Left ventricle myocardium inferior (tissue), 1 donor: ENCODE results near the gene VEZT. TPM values are rescaled to one million over a fixed set of nuclear protein-coding genes. Genes with fewer than 3 reads are reported as not detected.

Experiments used
- DNase-seq: peaks from one replicate; pipeline ENCODE4 v3.0.0-alpha.2; 2020
- H3K27ac ChIP-seq: fragments of 200-600 bp; replicated peaks from 2 replicates; pipeline ENCODE4 v1.8.0; 2021
- H3K27me3 ChIP-seq: fragments of 200-600 bp; 2 replicates; pipeline ENCODE4 v1.8.0; 2021; ENCODE audit warnings: low read depth
- H3K36me3 ChIP-seq: fragments of 200-600 bp; 2 replicates; pipeline ENCODE4 v1.8.0; 2021
- H3K4me1 ChIP-seq: fragments of 200-600 bp; 2 replicates; pipeline ENCODE4 v1.8.0; 2021
- H3K4me3 ChIP-seq: fragments of 200-600 bp; 2 replicates; pipeline ENCODE4 v1.8.0; 2021; ENCODE audit warnings: mild to moderate bottlenecking, moderate library complexity
- H3K9me3 ChIP-seq: fragments of 200-600 bp; replicated peaks from 2 replicates; pipeline ENCODE4 v1.8.0; 2021
- CTCF ChIP-seq: fragments of 200-600 bp; IDR thresholded peaks from 2 replicates; pipeline ENCODE4 v1.8.0; 2021; ENCODE audit warnings: antibody characterized with exemption, mild to moderate bottlenecking, borderline replicate concordance
- intact Hi-C: fragments of 100-400 bp; cut with micrococcal nuclease; formaldehyde crosslinking; loops from one replicate; pipeline ENCODE4 v1.11.0; 2022
- total RNA-seq: library from RNA; stranded (reverse); fragmentation: NEBNext Ultra II Directional; extraction: Animal tissue kit (Norgen Biotek cat#: 25700); gene quantifications from one replicate; pipeline ENCODE4 v1.2.1, GENCODE V29; 2021
- donor health status: DM: no; HTN: yes; CAD: no; lungs with severe emphysema.

The VEZT gene
- total RNA-seq, 1 donor from 2014 or later, result 66.1 TPM

GRCh38 chr12:95213928-95214327 is 3.7 kb upstream of the VEZT start:
- Histone ChIP-seq H3K27me3 (no peaks in the 10 kb centered on the region), H3K9me3 (no peaks in the 10 kb centered on the region), H3K4me3 (no peak overlapping the region), H3K4me1 (peaks cover 49% of the 10 kb centered on the region), H3K36me3 (no peaks in the 10 kb centered on the region), H3K27ac (peak overlapping the region; percentile 37)
- no peak for DNase-seq
- intact Hi-C loops, result no loop called here
- no peak for TF ChIP-seq CTCF

- intact Hi-C loops, result no loop called here
- no peak for DNase-seq
- Histone ChIP-seq H3K36me3 (no peaks in the 10 kb centered on the region), H3K27me3 (no peaks in the 10 kb centered on the region), H3K27ac (peak overlapping the region; percentile 37), H3K4me1 (peaks cover 54% of the 10 kb centered on the region), H3K4me3 (no peak overlapping the region), H3K9me3 (no peaks in the 10 kb centered on the region)
- TF ChIP-seq CTCF, result no peak
These were observed 3.1 kb upstream of the VEZT start for GRCh38 chr12:95214466-95214865.

GRCh38 chr12:95215949-95216348 is 1.7 kb upstream of the VEZT start:
- DNase-seq, result no peak
- Histone ChIP-seq H3K9me3 (no peaks in the 10 kb centered on the region), H3K36me3 (peaks cover 5% of the 10 kb centered on the region), H3K4me3 (peak overlapping the region; percentile 88), H3K27ac (peak overlapping the region; percentile 97), H3K27me3 (no peaks in the 10 kb centered on the region), H3K4me1 (peaks cover 69% of the 10 kb centered on the region)
- TF ChIP-seq CTCF, result no peak
- intact Hi-C loops, result loop anchor here (5.0 kb wide), 1 partner anchor 99 kb away; no protein-coding TSS in a partner anchor

GRCh38 chr12:95216711-95217376 is 763 bp upstream of the VEZT start:
- Histone ChIP-seq H3K27me3 (no peaks in the 10 kb centered on the region), H3K27ac (peak overlapping the region; percentile 97), H3K36me3 (peaks cover 5% of the 10 kb centered on the region), H3K9me3 (no peaks in the 10 kb centered on the region), H3K4me1 (peaks cover 75% of the 10 kb centered on the region), H3K4me3 (peak overlapping the region; percentile 88)
- DNase-seq, result no peak
- no peak for TF ChIP-seq CTCF
- intact Hi-C loops, result loop anchor here (5.0 kb wide), 1 partner anchor 100 kb away; no protein-coding TSS in a partner anchor

GRCh38 chr12:95218150-95219133 is 835 bp downstream of the VEZT start:
- H3K9me3 ChIP-seq, result no peaks in the 10 kb centered on the region
- TF ChIP-seq CTCF, result no peak
- H3K4me1 ChIP-seq, result peaks cover 79% of the 10 kb centered on the region
- H3K36me3 ChIP-seq, result peaks cover 5% of the 10 kb centered on the region
- peak overlapping the region; percentile 88 for H3K4me3 ChIP-seq
- H3K27ac ChIP-seq, result peak overlapping the region; percentile 97
- intact Hi-C loops, result loop anchor here (5.0 kb wide), 1 partner anchor 101 kb away; no protein-coding TSS in a partner anchor
- H3K27me3 ChIP-seq, result no peaks in the 10 kb centered on the region
- no peak for DNase-seq
